ENCODE measurements around the gene C19orf25.
"Not testable (repeated sequence)": the region's sequence is repeated elsewhere in the genome, so short reads cannot be mapped to it uniquely, and the experiment has no call there.

C19orf25 gene

DNA sequence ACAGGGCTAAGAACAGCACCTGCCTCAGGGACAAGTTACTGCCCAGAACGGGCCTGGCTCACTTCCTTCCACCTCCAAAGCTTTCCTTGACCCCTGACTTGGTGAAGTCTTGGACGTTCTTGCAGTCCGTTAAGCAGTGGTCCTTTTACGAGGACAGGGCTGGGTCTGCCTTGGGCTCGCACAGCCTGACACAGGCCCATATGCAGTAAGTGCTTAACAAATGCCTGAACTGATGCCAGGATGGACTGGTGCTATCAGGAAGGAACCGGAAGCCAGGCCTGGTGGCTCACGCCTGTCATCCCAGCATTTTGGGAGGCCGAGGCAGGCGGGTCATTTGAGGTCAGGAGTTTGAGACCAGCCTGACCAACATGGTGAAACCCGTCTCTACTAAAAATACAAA is 43.0 kb upstream of the C19orf25 start:
- Histone ChIP-seq H3K4me1 (ENCODE audit: control insufficient read depth in 2 of 2, insufficient read depth in 2 of 2, low read length in 2 of 2) (no peaks in the 10 kb centered on the region), H3K27me3 (ENCODE audit: control insufficient read depth in 2 of 2, insufficient read depth in 2 of 2, low read length in 2 of 2) (peaks cover 24 to 38% of the 10 kb centered on the region in 2 donors), H3K9ac (ENCODE audit: low read depth in 1 of 2, low read length in 2 of 2) (no peak overlapping the region), H3K36me3 (ENCODE audit: control insufficient read depth in 2 of 2, insufficient read depth in 2 of 2, low read length in 2 of 2) (no peaks in the 10 kb centered on the region), H3K9me3 (ENCODE audit: control insufficient read depth in 2 of 2, low read length in 2 of 2) (no peaks in the 10 kb centered on the region), H3K27ac (ENCODE audit: low read depth in 2 of 2, low read length in 2 of 2) (no peak overlapping the region), H3K4me3 (ENCODE audit: low read length in 2 of 2) (no peak overlapping the region)

DNA sequence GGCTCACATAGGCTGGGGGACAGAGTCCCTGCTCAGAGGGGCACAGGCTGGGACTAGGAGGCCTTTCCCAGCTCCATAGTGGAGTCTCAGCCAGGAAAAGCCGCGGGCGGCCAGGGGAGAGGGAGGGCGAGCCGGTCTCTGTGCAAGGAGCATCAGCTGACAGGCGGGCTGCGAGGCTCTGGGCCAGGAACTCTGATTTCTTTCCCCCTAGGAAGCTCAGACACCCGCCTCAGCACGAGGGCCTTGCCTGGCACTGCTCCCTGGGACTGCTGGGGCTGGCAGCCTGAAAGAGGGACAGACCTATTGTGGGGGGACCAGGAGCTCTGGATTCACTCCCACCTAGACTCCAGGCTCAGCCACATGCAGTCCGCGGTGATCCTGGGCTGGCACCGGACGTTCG is 42.6 kb upstream of the C19orf25 start:
- no peak overlapping the region for H3K9ac ChIP-seq (ENCODE audit: low read depth in 1 of 2, low read length in 2 of 2)

DNA sequence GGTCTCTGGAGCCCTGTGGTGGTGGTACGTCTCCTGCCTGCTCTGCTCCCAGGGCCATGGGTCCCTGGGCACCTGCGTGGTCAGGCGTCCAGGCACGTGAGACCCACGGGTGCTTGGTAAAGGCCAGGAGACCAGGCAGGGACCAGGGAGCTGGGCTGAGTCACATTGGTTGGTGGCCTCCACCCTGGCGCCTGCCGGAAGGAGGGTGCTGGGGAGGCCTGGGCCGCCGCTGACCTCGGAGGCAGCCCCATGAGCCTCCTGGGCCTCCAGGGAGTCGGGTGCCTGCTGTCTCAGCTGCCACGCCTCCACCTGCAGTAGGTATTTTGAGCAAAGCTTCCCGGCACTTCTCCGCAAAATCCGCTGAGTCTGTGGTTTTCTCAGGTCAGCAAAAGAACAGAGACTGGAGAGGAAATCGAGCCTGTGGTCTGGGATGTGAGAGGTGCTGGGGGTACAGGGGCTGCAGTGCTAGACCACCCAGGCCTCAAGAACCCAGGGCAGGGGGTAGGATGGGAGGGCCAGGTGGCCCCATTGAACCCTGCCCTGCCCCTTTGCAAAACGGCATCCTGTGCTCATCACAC is 41.3 kb upstream of the C19orf25 start:
- H3K27me3 ChIP-seq (ENCODE audit: control insufficient read depth in 2 of 2, insufficient read depth in 2 of 2, low read length in 2 of 2) = peaks cover 17 to 29% of the 10 kb centered on the region in 2 donors
- H3K4me1 ChIP-seq (ENCODE audit: control insufficient read depth in 2 of 2, insufficient read depth in 2 of 2, low read length in 2 of 2) = no peaks in the 10 kb centered on the region
- no peaks in the 10 kb centered on the region for H3K9me3 ChIP-seq (ENCODE audit: control insufficient read depth in 2 of 2, low read length in 2 of 2)
- H3K36me3 ChIP-seq (ENCODE audit: control insufficient read depth in 2 of 2, insufficient read depth in 2 of 2, low read length in 2 of 2) = no peaks in the 10 kb centered on the region
- H3K27ac ChIP-seq (ENCODE audit: low read depth in 2 of 2, low read length in 2 of 2) = no peak overlapping the region
- no peak overlapping the region for H3K9ac ChIP-seq (ENCODE audit: low read depth in 1 of 2, low read length in 2 of 2)
- no peak overlapping the region for H3K4me3 ChIP-seq (ENCODE audit: low read length in 2 of 2)

More for the DNA sequence above, 42.6 kb upstream of the C19orf25 start:
- no peaks in the 10 kb centered on the region for H3K4me1 ChIP-seq (ENCODE audit: control insufficient read depth in 2 of 2, insufficient read depth in 2 of 2, low read length in 2 of 2)
- H3K36me3 ChIP-seq (ENCODE audit: control insufficient read depth in 2 of 2, insufficient read depth in 2 of 2, low read length in 2 of 2) = no peaks in the 10 kb centered on the region
- no peak overlapping the region for H3K27ac ChIP-seq (ENCODE audit: low read depth in 2 of 2, low read length in 2 of 2)
- no peaks in the 10 kb centered on the region for H3K9me3 ChIP-seq (ENCODE audit: control insufficient read depth in 2 of 2, low read length in 2 of 2)
- H3K4me3 ChIP-seq (ENCODE audit: low read length in 2 of 2) = no peak overlapping the region
- H3K27me3 ChIP-seq (ENCODE audit: control insufficient read depth in 2 of 2, insufficient read depth in 2 of 2, low read length in 2 of 2) = peaks cover 24 to 38% of the 10 kb centered on the region in 2 donors

DNA sequence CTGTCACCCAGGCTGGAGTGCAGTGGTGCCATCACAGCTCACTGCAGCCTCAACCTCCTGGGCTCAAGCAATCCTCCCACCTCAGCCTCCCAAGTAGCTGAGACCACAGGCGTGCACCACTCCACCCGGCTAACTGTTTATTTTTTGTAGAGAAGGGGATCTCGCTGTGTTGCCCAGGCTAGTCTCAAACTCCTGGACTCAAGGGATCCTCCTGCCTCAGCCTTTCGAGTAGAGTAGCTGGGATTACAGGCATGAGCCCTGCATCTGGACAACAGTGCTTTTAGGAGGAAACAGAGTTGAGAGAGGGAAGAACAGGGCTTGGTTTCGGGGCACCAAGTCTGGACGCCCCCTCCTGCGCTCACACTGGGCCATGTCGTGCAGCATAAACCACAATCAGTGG is 40.8 kb upstream of the C19orf25 start:
- not testable (repeated sequence) for H3K9ac ChIP-seq (ENCODE audit: low read depth in 1 of 2, low read length in 2 of 2); H3K36me3 ChIP-seq (ENCODE audit: control insufficient read depth in 2 of 2, insufficient read depth in 2 of 2, low read length in 2 of 2); H3K4me1 ChIP-seq (ENCODE audit: control insufficient read depth in 2 of 2, insufficient read depth in 2 of 2, low read length in 2 of 2); H3K4me3 ChIP-seq (ENCODE audit: low read length in 2 of 2); H3K9me3 ChIP-seq (ENCODE audit: control insufficient read depth in 2 of 2, low read length in 2 of 2); H3K27ac ChIP-seq (ENCODE audit: low read depth in 2 of 2, low read length in 2 of 2)
- H3K27me3 ChIP-seq (ENCODE audit: control insufficient read depth in 2 of 2, insufficient read depth in 2 of 2, low read length in 2 of 2) = peaks cover 15 to 24% of the 10 kb centered on the region in 2 donors

DNA sequence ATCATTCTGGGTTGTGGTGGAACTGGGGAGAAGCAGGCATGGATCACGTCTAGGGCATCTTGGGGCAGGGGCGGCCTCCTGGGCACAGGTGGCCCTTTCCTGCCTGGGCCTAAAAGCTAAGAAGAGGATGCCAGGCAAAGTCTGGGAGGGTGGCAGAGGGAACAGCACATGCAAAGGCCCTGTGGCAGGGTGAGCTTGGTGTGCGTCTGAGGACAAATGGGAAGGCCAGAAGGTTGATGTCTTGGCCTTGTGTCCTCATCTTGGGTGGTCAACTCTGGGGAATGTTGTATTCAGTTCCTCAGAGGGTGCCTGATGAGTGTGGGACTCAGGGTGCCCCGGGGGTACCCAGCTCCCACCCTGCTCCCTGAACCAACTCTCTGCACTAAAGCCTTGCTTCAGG is 39.5 kb upstream of the C19orf25 start:
- H3K27ac ChIP-seq (ENCODE audit: low read depth in 2 of 2, low read length in 2 of 2) = no peak overlapping the region
- no peak overlapping the region for H3K4me3 ChIP-seq (ENCODE audit: low read length in 2 of 2)
- H3K36me3 ChIP-seq (ENCODE audit: control insufficient read depth in 2 of 2, insufficient read depth in 2 of 2, low read length in 2 of 2) = no peaks in the 10 kb centered on the region
- no peaks in the 10 kb centered on the region for H3K4me1 ChIP-seq (ENCODE audit: control insufficient read depth in 2 of 2, insufficient read depth in 2 of 2, low read length in 2 of 2)
- no peaks in the 10 kb centered on the region for H3K9me3 ChIP-seq (ENCODE audit: control insufficient read depth in 2 of 2, low read length in 2 of 2)
- no peak overlapping the region for H3K9ac ChIP-seq (ENCODE audit: low read depth in 1 of 2, low read length in 2 of 2)
- peaks cover 12 to 17% of the 10 kb centered on the region in 2 donors for H3K27me3 ChIP-seq (ENCODE audit: control insufficient read depth in 2 of 2, insufficient read depth in 2 of 2, low read length in 2 of 2)

GRCh38 chr19:1516395-1516753 is 37.4 kb upstream of the C19orf25 start:
- Histone ChIP-seq H3K4me1 (ENCODE audit: control insufficient read depth in 2 of 2, insufficient read depth in 2 of 2, low read length in 2 of 2) (peaks cover 3 to 4% of the 10 kb centered on the region in 2 donors), H3K9me3 (ENCODE audit: control insufficient read depth in 2 of 2, low read length in 2 of 2) (no peaks in the 10 kb centered on the region), H3K9ac (ENCODE audit: low read depth in 1 of 2, low read length in 2 of 2) (no peak overlapping the region), H3K4me3 (ENCODE audit: low read length in 2 of 2) (no peak overlapping the region), H3K27me3 (ENCODE audit: control insufficient read depth in 2 of 2, insufficient read depth in 2 of 2, low read length in 2 of 2) (peaks cover 12 to 21% of the 10 kb centered on the region in 2 donors), H3K36me3 (ENCODE audit: control insufficient read depth in 2 of 2, insufficient read depth in 2 of 2, low read length in 2 of 2) (no peaks in the 10 kb centered on the region), H3K27ac (ENCODE audit: low read depth in 2 of 2, low read length in 2 of 2) (no peak overlapping the region)

DNA sequence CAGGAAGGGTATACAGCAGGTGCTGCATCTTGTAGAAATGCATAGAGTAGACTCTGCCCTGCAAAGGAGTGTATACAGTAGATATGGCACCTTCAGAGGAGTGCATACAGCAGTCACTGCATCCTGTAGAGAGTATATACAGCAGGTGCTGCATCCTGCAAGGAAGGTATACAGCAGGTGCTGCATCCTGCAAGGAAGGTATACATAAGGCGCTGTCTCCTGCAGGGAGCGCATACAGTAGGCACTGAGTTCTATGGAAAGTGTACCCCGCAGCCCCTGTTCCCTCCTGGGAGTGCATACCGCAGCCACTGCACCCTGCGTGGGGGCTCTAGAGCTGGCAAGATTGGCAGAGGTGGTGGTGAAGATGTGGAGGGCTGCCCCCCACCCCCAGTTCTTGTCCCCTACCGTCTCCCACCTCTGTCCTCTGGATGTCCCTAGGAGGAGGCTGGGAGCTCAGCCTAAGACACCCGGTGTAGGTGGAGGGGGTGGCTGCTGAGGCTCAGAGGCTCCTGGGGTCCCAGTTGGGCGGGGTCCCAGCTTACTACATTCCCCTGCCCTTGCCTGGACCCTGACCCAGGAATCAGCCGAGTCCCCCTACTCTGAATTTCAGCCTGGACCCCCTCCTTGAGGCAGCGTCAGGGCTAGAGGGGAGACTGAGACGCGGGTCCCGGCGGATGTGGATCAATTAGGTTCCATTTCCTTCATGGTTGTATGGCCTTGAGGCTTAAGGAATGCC is 36.1 kb upstream of the C19orf25 start:
- H3K4me1 ChIP-seq (ENCODE audit: control insufficient read depth in 2 of 2, insufficient read depth in 2 of 2, low read length in 2 of 2) = peaks cover 3 to 4% of the 10 kb centered on the region in 2 donors
- H3K9ac ChIP-seq (ENCODE audit: low read depth in 1 of 2, low read length in 2 of 2) = no peak overlapping the region
- no peak overlapping the region for H3K4me3 ChIP-seq (ENCODE audit: low read length in 2 of 2)
- no peaks in the 10 kb centered on the region for H3K9me3 ChIP-seq (ENCODE audit: control insufficient read depth in 2 of 2, low read length in 2 of 2)
- peaks cover 15 to 25% of the 10 kb centered on the region in 2 donors for H3K27me3 ChIP-seq (ENCODE audit: control insufficient read depth in 2 of 2, insufficient read depth in 2 of 2, low read length in 2 of 2)
- no peak overlapping the region for H3K27ac ChIP-seq (ENCODE audit: low read depth in 2 of 2, low read length in 2 of 2)
- H3K36me3 ChIP-seq (ENCODE audit: control insufficient read depth in 2 of 2, insufficient read depth in 2 of 2, low read length in 2 of 2) = no peaks in the 10 kb centered on the region

DNA sequence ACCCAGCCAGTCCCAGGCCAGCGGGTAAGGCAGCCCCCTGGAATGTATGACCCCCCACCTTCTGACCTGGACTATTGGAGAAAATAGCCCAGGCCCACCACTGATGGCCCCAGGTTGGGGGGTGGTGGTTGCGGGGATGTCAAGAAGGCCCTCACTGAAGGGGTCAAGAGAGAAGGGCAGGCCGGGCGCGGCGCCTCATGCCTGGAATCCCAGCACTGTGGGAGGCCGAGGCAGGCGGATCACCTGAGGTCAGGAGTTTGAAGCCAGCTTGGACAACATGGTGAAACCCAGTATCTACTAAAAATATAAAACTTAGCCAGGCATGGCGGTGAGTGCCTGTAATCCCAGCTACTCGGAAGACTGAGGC is 35.3 kb upstream of the C19orf25 start:
- no peak overlapping the region for H3K4me3 ChIP-seq (ENCODE audit: low read length in 2 of 2)
- H3K9me3 ChIP-seq (ENCODE audit: control insufficient read depth in 2 of 2, low read length in 2 of 2) = no peaks in the 10 kb centered on the region
- H3K27me3 ChIP-seq (ENCODE audit: control insufficient read depth in 2 of 2, insufficient read depth in 2 of 2, low read length in 2 of 2) = peaks cover 15 to 25% of the 10 kb centered on the region in 2 donors
- no peak overlapping the region for H3K27ac ChIP-seq (ENCODE audit: low read depth in 2 of 2, low read length in 2 of 2)
- H3K36me3 ChIP-seq (ENCODE audit: control insufficient read depth in 2 of 2, insufficient read depth in 2 of 2, low read length in 2 of 2) = no peaks in the 10 kb centered on the region
- H3K9ac ChIP-seq (ENCODE audit: low read depth in 1 of 2, low read length in 2 of 2) = no peak overlapping the region
- peaks cover 3 to 4% of the 10 kb centered on the region in 2 donors for H3K4me1 ChIP-seq (ENCODE audit: control insufficient read depth in 2 of 2, insufficient read depth in 2 of 2, low read length in 2 of 2)

GRCh38 chr19:1513499-1514294 is 34.7 kb upstream of the C19orf25 start:
- Histone ChIP-seq H3K4me3 (ENCODE audit: low read length in 2 of 2) (peak overlapping the region in 1 of 2 donors; percentile 64), H3K9ac (ENCODE audit: low read depth in 1 of 2, low read length in 2 of 2) (peak overlapping the region in 1 of 2 donors; percentile 60), H3K36me3 (ENCODE audit: control insufficient read depth in 2 of 2, insufficient read depth in 2 of 2, low read length in 2 of 2) (no peaks in the 10 kb centered on the region), H3K27ac (ENCODE audit: low read depth in 2 of 2, low read length in 2 of 2) (peak overlapping the region in 1 of 2 donors; percentile 52), H3K27me3 (ENCODE audit: control insufficient read depth in 2 of 2, insufficient read depth in 2 of 2, low read length in 2 of 2) (peaks cover 15 to 23% of the 10 kb centered on the region in 2 donors), H3K9me3 (ENCODE audit: control insufficient read depth in 2 of 2, low read length in 2 of 2) (no peaks in the 10 kb centered on the region), H3K4me1 (ENCODE audit: control insufficient read depth in 2 of 2, insufficient read depth in 2 of 2, low read length in 2 of 2) (peaks cover 3 to 4% of the 10 kb centered on the region in 2 donors)

All from mucosa of rectum (tissue), 2 donors.